Measurements from ENCODE around the gene EPHA4. TPM values are rescaled to one million over a fixed set of nuclear protein-coding genes. Genes with fewer than 3 reads are reported as not detected.
A peak's percentile ranks its signal among the peaks of the same experiment; 100 is the strongest.

The EPHA4 gene
- total RNA-seq, 1 donor from 2014 or later, result 31.9 TPM

- no peaks in the 10 kb centered on the region for H3K4me1 ChIP-seq
- DNase-seq (no peak), ATAC-seq (peak; percentile 83)
- intact Hi-C loops (cut with DNase I), result no loop called here
- H3K9me3 ChIP-seq, result no peaks in the 10 kb centered on the region
- no peaks in the 10 kb centered on the region for H3K27me3 ChIP-seq
- no peaks in the 10 kb centered on the region for H3K36me3 ChIP-seq
- H3K27ac ChIP-seq, result peak overlapping the region; percentile 49
- peak overlapping the region; percentile 25 for H3K4me3 ChIP-seq
- TF ChIP-seq CTCF (IDR thresholded peaks at IDR 0.05), result no peak
These were observed 70.8 kb downstream of the EPHA4 start for GRCh38 chr2:221501210-221501882.

DNA sequence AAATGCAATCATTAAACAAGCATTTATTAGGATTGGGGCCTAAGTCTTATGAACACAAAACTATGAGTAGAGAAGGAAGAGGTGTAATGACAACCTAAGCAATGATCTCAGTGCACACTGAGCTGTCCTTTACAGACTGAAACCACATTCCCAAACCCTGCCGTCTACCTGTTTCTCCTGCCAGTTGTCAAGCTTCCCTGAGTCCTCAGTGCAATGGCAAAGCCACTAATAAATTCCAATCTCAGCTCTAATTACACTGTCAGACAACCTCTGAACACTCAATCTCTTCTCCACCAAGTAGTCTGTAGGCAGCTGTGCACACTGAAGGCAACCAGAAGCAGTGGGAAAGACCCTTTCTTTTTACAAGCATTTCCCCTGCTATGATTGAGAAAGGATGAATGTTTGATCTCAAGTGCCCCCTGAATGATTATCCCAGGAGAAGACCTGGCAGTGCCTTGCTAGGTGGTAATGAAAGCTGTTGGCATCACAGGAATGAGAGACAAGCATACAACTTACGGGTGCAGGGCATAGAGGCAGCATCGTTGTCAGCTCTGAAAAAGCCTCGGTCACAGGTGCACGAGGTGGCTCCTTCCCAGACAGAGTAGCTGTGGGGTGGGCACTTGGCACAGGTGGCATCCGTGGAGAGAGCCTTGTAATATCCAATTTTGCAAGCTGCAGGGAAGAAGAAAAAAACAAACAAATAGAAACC, 71.4 kb downstream of the EPHA4 start:
- no peak for TF ChIP-seq CTCF (IDR thresholded peaks at IDR 0.05)
- no peak for DNase-seq
- no peaks in the 10 kb centered on the region for H3K4me1 ChIP-seq
- H3K36me3 ChIP-seq, result no peaks in the 10 kb centered on the region
- peak overlapping the region; percentile 25 for H3K4me3 ChIP-seq
- peak overlapping the region; percentile 49 for H3K27ac ChIP-seq
- intact Hi-C loops (cut with DNase I), result no loop called here
- H3K9me3 ChIP-seq, result no peaks in the 10 kb centered on the region
- peak; percentile 62 for ATAC-seq
- no peaks in the 10 kb centered on the region for H3K27me3 ChIP-seq

DNA sequence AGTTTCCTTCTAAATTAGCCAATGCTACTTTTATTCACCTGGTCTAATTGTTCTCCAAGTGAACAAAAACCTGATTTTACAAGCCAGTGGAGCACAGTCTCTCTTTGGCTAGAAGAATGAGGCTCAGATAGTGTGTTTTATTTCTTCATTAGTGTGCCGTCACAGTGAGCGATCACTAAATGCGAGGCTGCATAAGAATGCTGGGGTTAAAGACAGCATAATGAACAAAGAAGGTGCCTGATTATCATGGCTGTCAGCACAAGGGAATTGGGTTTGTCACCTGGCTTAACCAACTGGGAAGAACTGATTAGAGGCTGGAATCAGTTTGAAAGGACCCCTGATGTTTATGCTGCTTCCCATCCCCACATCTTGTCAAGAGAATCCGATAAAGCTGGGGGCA, 76.4 kb downstream of the EPHA4 start:
- Histone ChIP-seq H3K4me3 (no peak overlapping the region), H3K4me1 (no peaks in the 10 kb centered on the region), H3K36me3 (no peaks in the 10 kb centered on the region), H3K9me3 (no peaks in the 10 kb centered on the region), H3K27me3 (no peaks in the 10 kb centered on the region), H3K27ac (no peak overlapping the region)
- no peak for ATAC-seq
- no peak for TF ChIP-seq CTCF (IDR thresholded peaks at IDR 0.05)
- intact Hi-C loops (cut with DNase I), result no loop called here
- DNase-seq, result no peak

GRCh38 chr2:221494556-221494955, 77.5 kb downstream of the EPHA4 start:
- ATAC-seq (no peak), DNase-seq (no peak)
- intact Hi-C loops (cut with DNase I), result no loop called here
- H3K27me3 ChIP-seq, result no peaks in the 10 kb centered on the region
- TF ChIP-seq CTCF (IDR thresholded peaks at IDR 0.05), result no peak
- H3K9me3 ChIP-seq, result no peaks in the 10 kb centered on the region
- no peak overlapping the region for H3K27ac ChIP-seq
- H3K36me3 ChIP-seq, result no peaks in the 10 kb centered on the region
- H3K4me1 ChIP-seq, result no peaks in the 10 kb centered on the region
- no peak overlapping the region for H3K4me3 ChIP-seq

- Histone ChIP-seq H3K36me3 (no peaks in the 10 kb centered on the region), H3K27ac (no peak overlapping the region), H3K27me3 (no peaks in the 10 kb centered on the region), H3K4me1 (no peaks in the 10 kb centered on the region), H3K4me3 (no peak overlapping the region), H3K9me3 (no peaks in the 10 kb centered on the region)
- ATAC-seq (no peak), DNase-seq (no peak)
- intact Hi-C loops (cut with DNase I), result no loop called here
- TF ChIP-seq CTCF (IDR thresholded peaks at IDR 0.05), result no peak
These were observed 78.7 kb downstream of the EPHA4 start for GRCh38 chr2:221493391-221493790.

All from upper lobe of right lung (tissue), 1 donor.